Measurements from ENCODE around the gene MAP3K2. TPM values are rescaled to one million over a fixed set of nuclear protein-coding genes. Genes with fewer than 3 reads are reported as not detected.
A peak's percentile ranks its signal among the peaks of the same experiment; 100 is the strongest.

MAP3K2 gene
- total RNA-seq, 3 donors from 2014 or later (not counting 1 experiment from before 2014, with no cell fraction given), result 99.4 to 109 (median 106) TPM

DNA sequence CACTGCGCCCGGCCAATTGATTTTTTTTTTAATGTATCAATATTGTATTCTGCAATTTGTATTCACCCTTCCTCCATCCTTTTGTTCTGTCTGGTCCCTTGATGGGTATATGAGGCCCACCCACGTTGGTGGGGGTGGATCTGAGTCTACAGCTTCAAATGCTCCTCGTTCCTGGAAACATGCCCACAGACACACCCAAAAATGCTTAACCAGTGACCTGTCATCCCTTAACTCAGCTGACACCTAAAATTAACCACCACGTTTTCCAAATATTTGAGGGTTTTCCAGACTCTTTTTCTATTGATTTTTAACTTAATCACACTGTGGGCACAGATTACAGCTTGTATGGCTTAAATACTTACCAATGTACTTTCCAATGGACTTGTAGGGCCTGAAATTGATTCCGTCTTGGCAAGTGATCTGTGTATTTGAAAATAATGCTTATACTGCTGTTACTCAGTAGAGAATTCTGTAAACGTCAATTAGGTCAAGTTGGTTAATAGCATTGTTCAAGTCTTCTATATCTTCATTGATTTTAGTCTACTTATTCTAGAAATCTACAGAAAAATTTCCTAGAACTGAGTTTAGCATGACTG lies 133.3 kb downstream of the MAP3K2 start:
- Histone ChIP-seq H3K36me3 (ENCODE audit: control insufficient read depth, insufficient read depth, low read length) (peaks cover 29% of the 10 kb centered on the region), H3K27me3 (ENCODE audit: control insufficient read depth, insufficient read depth, low read length) (no peaks in the 10 kb centered on the region), H3K9me3 (ENCODE audit: control insufficient read depth, insufficient read depth, low read length) (no peaks in the 10 kb centered on the region), H3K4me3 (ENCODE audit: low read length) (no peak overlapping the region), H3K27ac (ENCODE audit: low read length) (no peak overlapping the region), H3K4me1 (ENCODE audit: control insufficient read depth, insufficient read depth, low read length) (no peaks in the 10 kb centered on the region)
- DNase-seq (no peak), ATAC-seq (no peak)
- H3K27me3 Mint-ChIP-seq (ENCODE audit: low read depth in 2 of 2), result no peaks in the 10 kb centered on the region
- intact Hi-C loops (cut with micrococcal nuclease), result no loop called here
- H3K36me3 Mint-ChIP-seq, result peaks cover 20% of the 10 kb centered on the region
- 97% methylated on average over 4 of the region's 7 CpGs for WGBS (ENCODE audit: insufficient coverage)
- peak overlapping the region; percentile 18 to 23 for H3K27ac Mint-ChIP-seq
- no peak overlapping the region for H3K4me3 Mint-ChIP-seq
- TF ChIP-seq, protein P1, sequence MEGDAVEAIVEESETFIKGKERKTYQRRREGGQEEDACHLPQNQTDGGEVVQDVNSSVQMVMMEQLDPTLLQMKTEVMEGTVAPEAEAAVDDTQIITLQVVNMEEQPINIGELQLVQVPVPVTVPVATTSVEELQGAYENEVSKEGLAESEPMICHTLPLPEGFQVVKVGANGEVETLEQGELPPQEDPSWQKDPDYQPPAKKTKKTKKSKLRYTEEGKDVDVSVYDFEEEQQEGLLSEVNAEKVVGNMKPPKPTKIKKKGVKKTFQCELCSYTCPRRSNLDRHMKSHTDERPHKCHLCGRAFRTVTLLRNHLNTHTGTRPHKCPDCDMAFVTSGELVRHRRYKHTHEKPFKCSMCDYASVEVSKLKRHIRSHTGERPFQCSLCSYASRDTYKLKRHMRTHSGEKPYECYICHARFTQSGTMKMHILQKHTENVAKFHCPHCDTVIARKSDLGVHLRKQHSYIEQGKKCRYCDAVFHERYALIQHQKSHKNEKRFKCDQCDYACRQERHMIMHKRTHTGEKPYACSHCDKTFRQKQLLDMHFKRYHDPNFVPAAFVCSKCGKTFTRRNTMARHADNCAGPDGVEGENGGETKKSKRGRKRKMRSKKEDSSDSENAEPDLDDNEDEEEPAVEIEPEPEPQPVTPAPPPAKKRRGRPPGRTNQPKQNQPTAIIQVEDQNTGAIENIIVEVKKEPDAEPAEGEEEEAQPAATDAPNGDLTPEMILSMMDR (IDR thresholded peaks at IDR 0.05), result no peak
- H3K9me3 Mint-ChIP-seq, result no peaks in the 10 kb centered on the region
- peaks cover 0 to 4% of the 10 kb centered on the region in 2 donors for H3K4me1 Mint-ChIP-seq

Other genes starting within 250 kb of the MAP3K2 start
- gene CYP27C1, start 167.7 kb downstream of the MAP3K2 start, total RNA-seq, result not detected
- gene ERCC3, start 93.8 kb downstream of the MAP3K2 start, total RNA-seq, result 10 to 100 TPM; 56.3 to 70.0 (median 61.7) TPM
- gene PROC, start 30.5 kb upstream of the MAP3K2 start, total RNA-seq, result not detected
- 10 to 100 TPM; 21.7 to 27.1 (median 23.9) TPM for gene IWS1, start 138.5 kb upstream of the MAP3K2 start, total RNA-seq
- under 1 TPM; 0.14 to 0.45 (median 0.25) TPM for gene MYO7B, start 147.7 kb upstream of the MAP3K2 start, total RNA-seq

Data from natural killer cell (primary cell).